IMR-90 (cell line): ENCODE measurements around the gene ZBTB47.

Experiments
- CEBPB ChIP-seq: IDR thresholded peaks from 2 replicates; pipeline ENCODE4 v1.6.1; 2012; ENCODE audit warnings: low read depth, low read length, improper control_type of control experiment
- CHD1 ChIP-seq: IDR thresholded peaks from 2 replicates; pipeline ENCODE4 v1.6.1; 2012; ENCODE audit warnings: low read depth, low read length, improper control_type of control experiment
- ELK1 ChIP-seq: fragments of 150-350 bp; IDR thresholded peaks from 2 replicates; pipeline ENCODE4 v1.6.1; 2016; ENCODE audit warnings: low read depth, mild to moderate bottlenecking, low read length, moderate library complexity, borderline replicate concordance
- MAZ ChIP-seq: IDR thresholded peaks from 2 replicates; pipeline ENCODE4 v1.6.1; 2012; ENCODE audit warnings: low read depth, mild to moderate bottlenecking, low read length, improper control_type of control experiment, moderate library complexity, borderline replicate concordance
- MXI1 ChIP-seq: IDR thresholded peaks from 2 replicates; pipeline ENCODE4 v1.6.1; 2012; ENCODE audit warnings: low read depth, mild to moderate bottlenecking, low read length, moderate library complexity, borderline replicate concordance
- NFE2L2 ChIP-seq: fragments of 150-350 bp; IDR thresholded peaks from 2 replicates; pipeline ENCODE4 v1.6.1; 2016; ENCODE audit warnings: low read depth, mild to moderate bottlenecking, low read length
- POLR2A ChIP-seq: IDR thresholded peaks from 2 replicates; pipeline ENCODE4 v1.6.1; 2012; ENCODE audit warnings: mild to moderate bottlenecking, low read depth, low read length
- RAD21 ChIP-seq: IDR thresholded peaks from 2 replicates; pipeline ENCODE4 v1.6.1; 2012; ENCODE audit warnings: low read length, improper control_type of control experiment
- RCOR1 ChIP-seq: IDR thresholded peaks from 2 replicates; pipeline ENCODE4 v1.6.1; 2012; ENCODE audit warnings: mild to moderate bottlenecking, low read length, improper control_type of control experiment; ENCODE audit not compliant: insufficient replicate concordance
- RFX5 ChIP-seq: IDR thresholded peaks from 2 replicates; pipeline ENCODE4 v1.8.0; 2012; ENCODE audit warnings: low read depth, mild to moderate bottlenecking, low read length, moderate library complexity
- SMC3 ChIP-seq: fragments of 150-350 bp; IDR thresholded peaks from 2 replicates; pipeline ENCODE4 v1.6.1; 2016; ENCODE audit warnings: low read depth, mild to moderate bottlenecking, antibody characterized with exemption, low read length, moderate library complexity
- TF ChIP-seq, protein P1 (sequence below): conservative IDR thresholded peaks from 2 replicates; pipeline ENCODE4 v1.5.1; 2012; ENCODE audit warnings: mild to moderate bottlenecking, low read depth, low read length, improper control_type of control experiment
- TF ChIP-seq, protein P2 (sequence below): fragments of 150-350 bp; IDR thresholded peaks from 2 replicates; pipeline ENCODE4 v1.6.1; 2017; ENCODE audit warnings: mild to moderate bottlenecking, antibody characterized with exemption, low read length, low read depth

DNA sequence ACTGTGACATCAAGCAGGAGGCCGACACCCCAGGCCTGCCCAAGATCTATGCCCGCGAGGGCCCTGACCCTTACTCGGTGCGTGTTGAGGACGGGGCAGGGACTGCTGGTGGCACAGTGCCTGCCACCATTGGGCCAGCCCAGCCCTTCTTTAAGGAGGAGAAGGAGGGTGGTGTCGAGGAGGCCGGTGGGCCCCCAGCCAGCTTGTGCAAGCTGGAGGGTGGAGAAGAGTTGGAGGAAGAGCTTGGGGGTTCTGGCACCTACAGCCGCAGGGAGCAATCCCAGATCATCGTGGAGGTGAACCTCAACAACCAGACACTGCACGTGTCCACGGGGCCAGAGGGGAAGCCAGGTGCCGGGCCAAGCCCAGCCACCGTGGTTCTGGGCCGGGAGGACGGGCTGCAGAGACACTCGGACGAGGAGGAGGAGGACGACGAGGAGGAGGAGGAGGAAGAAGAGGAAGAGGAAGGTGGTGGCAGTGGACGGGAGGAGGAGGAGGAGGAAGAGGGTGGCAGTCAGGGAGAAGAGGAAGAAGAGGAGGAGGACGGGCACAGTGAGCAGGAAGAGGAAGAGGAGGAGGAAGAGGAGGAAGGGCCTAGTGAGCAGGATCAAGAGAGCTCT, 5.4 kb downstream of the ZBTB47 start:
- TF ChIP-seq, protein P1, sequence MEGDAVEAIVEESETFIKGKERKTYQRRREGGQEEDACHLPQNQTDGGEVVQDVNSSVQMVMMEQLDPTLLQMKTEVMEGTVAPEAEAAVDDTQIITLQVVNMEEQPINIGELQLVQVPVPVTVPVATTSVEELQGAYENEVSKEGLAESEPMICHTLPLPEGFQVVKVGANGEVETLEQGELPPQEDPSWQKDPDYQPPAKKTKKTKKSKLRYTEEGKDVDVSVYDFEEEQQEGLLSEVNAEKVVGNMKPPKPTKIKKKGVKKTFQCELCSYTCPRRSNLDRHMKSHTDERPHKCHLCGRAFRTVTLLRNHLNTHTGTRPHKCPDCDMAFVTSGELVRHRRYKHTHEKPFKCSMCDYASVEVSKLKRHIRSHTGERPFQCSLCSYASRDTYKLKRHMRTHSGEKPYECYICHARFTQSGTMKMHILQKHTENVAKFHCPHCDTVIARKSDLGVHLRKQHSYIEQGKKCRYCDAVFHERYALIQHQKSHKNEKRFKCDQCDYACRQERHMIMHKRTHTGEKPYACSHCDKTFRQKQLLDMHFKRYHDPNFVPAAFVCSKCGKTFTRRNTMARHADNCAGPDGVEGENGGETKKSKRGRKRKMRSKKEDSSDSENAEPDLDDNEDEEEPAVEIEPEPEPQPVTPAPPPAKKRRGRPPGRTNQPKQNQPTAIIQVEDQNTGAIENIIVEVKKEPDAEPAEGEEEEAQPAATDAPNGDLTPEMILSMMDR = no peak
- TF ChIP-seq RCOR1 (no peak), RAD21 (no peak), CEBPB (no peak), POLR2A (no peak), RFX5 (no peak), CHD1 (no peak), NFE2L2 (no peak), ELK1 (no peak), SMC3 (no peak), MXI1 (no peak), MAZ (no peak)
- TF ChIP-seq, protein P2, sequence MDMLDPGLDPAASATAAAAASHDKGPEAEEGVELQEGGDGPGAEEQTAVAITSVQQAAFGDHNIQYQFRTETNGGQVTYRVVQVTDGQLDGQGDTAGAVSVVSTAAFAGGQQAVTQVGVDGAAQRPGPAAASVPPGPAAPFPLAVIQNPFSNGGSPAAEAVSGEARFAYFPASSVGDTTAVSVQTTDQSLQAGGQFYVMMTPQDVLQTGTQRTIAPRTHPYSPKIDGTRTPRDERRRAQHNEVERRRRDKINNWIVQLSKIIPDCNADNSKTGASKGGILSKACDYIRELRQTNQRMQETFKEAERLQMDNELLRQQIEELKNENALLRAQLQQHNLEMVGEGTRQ = no peak
